K562 (cell line): ENCODE data around the gene CYB5D1. TPM values are rescaled to one million over a fixed set of nuclear protein-coding genes. Genes with fewer than 3 reads are reported as not detected.

ENCODE experiments used
- ATF3 ChIP-seq, 2 experiments: fragments of 450-650 bp in 1 of 2; sonication (generic) in 1 of 2; formaldehyde crosslinking in 1 of 2; IDR thresholded peaks in 1 of 2; conservative IDR thresholded peaks in 1 of 2; 2 replicates each; pipeline versions ENCODE4 v1.6.1 to v1.8.1; 2016 to 2023; ENCODE audit warnings: mild to moderate bottlenecking in 2 of 2, moderate library complexity in 2 of 2, inconsistent platforms in 1 of 2, missing genetic modification reagents in 1 of 2
- DPF2 ChIP-seq: fragments of 450-650 bp; IDR thresholded peaks from 2 replicates; pipeline ENCODE4 v1.6.1; 2016
- HDGF ChIP-seq: fragments of 450-650 bp; IDR thresholded peaks from 2 replicates; pipeline ENCODE4 v1.6.1; 2016
- STAG1 ChIP-seq: sonication (generic); formaldehyde crosslinking; IDR thresholded peaks from 2 replicates; pipeline ENCODE4 v1.5.0; 2020; ENCODE audit warnings: missing genetic modification reagents, borderline replicate concordance
- TFAM ChIP-seq: fragments of 250-450 bp; sonication (Bioruptor Pico); conservative IDR thresholded peaks from 2 replicates; pipeline ENCODE4 v1.5.0; 2021; ENCODE audit warnings: mild to moderate bottlenecking, moderate library complexity
- ZBTB17 ChIP-seq: fragments of 450-650 bp; formaldehyde crosslinking; IDR thresholded peaks from 2 replicates; pipeline ENCODE4 v1.4.0; 2020; ENCODE audit warnings: mild to moderate bottlenecking
- polyA plus RNA-seq, 8 experiments: library from polyadenylated mRNA; depleted of rRNA in 4 of 8; stranded (reverse) in 5 of 8; unstranded in 3 of 8; fragments of >200 nt; fragmentation: Nextera tagmentation in 2 of 8; fragmentation: Illumina TruSeq in 1 of 8; extraction: Ambion mirVana in 2 of 8; extraction: Trizol in 1 of 8; gene quantifications; 2 replicates each; pipeline versions ENCODE4 v1.2.1 to v1.2.3, GENCODE V29; 2011 to 2014; ENCODE audit warnings: inconsistent platforms in 1 of 8, missing spikeins in 1 of 8
- total RNA-seq, 7 experiments: library from RNA; depleted of rRNA in 6 of 7; stranded (reverse); fragments of >200 nt in 6 of 7; fragmentation: Illumina TruSeq in 2 of 7; extraction: Trizol in 2 of 7; gene quantifications; 2 replicates each; pipeline versions ENCODE4 v1.2.1 to v1.2.3, GENCODE V29; 2011 to 2021; ENCODE audit warnings: low replicate concordance in 1 of 7
- TF ChIP-seq, protein P1 (sequence below): sonication (generic); formaldehyde crosslinking; IDR thresholded peaks from 2 replicates; pipeline ENCODE4 v1.8.0; 2022; ENCODE audit warnings: mild to moderate bottlenecking, missing genetic modification reagents

Gene CYB5D1
- total and polyA plus RNA-seq, 9 of the 15 experiments (the other 6 are each of a cell fraction or from before 2014, with no cell fraction given) = 2.4 to 7.9 (median 5.7) TPM

- TF ChIP-seq, protein P1, sequence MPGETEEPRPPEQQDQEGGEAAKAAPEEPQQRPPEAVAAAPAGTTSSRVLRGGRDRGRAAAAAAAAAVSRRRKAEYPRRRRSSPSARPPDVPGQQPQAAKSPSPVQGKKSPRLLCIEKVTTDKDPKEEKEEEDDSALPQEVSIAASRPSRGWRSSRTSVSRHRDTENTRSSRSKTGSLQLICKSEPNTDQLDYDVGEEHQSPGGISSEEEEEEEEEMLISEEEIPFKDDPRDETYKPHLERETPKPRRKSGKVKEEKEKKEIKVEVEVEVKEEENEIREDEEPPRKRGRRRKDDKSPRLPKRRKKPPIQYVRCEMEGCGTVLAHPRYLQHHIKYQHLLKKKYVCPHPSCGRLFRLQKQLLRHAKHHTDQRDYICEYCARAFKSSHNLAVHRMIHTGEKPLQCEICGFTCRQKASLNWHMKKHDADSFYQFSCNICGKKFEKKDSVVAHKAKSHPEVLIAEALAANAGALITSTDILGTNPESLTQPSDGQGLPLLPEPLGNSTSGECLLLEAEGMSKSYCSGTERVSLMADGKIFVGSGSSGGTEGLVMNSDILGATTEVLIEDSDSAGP (CRISPR knock-in tag) = peak; percentile 91
- no peak for TF ChIP-seq ZBTB17 (CRISPR knock-in tag)
- TF ChIP-seq HDGF = peak; percentile 37; the same call in 1 of the 2 replicates
- TF ChIP-seq TFAM (CRISPR knock-in tag) = no peak
- peak; percentile 44; the same call in 1 of the 2 replicates for TF ChIP-seq DPF2
- peak; percentile 97 for TF ChIP-seq ATF3 (IDR thresholded peaks at IDR 0.05)
- no peak for TF ChIP-seq ATF3 (CRISPR knock-in tag; conservative IDR thresholded peaks at IDR 0.05)
- TF ChIP-seq STAG1 (CRISPR knock-in tag) = no peak
These were observed 19.4 kb upstream of the CYB5D1 start (continued) for GRCh38 chr17:7838090-7839075.
